Activated T-helper 1 cell treated with anti-CD3 and anti-CD28 coated beads, Interleukin-12 subunit alpha, Interleukin-12 subunit beta, Interleukin-2, Interleukin-4 antibody, amounts not matched to agents 30 ng/mL and 10 ng/mL and 1 ng/mL, durations not matched to agents 14 hours and 24 hours and 36 hours (primary cell): ENCODE results near the gene TGM3. TPM values are rescaled to one million over a fixed set of nuclear protein-coding genes. Genes with fewer than 3 reads are reported as not detected.

Source experiments
- DNase-seq: peaks from one replicate; pipeline ENCODE4 v3.0.0; 2021; ENCODE audit warnings: low spot score
- H3K27ac Mint-ChIP-seq: one replicate; pipeline ENCODE4 v1.8.0; 2021; ENCODE audit warnings: mild to moderate bottlenecking, mixed read lengths
- H3K27me3 Mint-ChIP-seq: one replicate; pipeline ENCODE4 v1.8.0; 2022; ENCODE audit warnings: mild to moderate bottlenecking, moderate library complexity, mixed read lengths; ENCODE audit not compliant: insufficient read depth
- H3K36me3 Mint-ChIP-seq: one replicate; pipeline ENCODE4 v1.8.0; 2021; ENCODE audit warnings: low read depth, mixed read lengths
- H3K4me1 Mint-ChIP-seq: one replicate; pipeline ENCODE4 v1.8.0; 2021; ENCODE audit warnings: low read depth, mixed read lengths
- H3K4me3 Mint-ChIP-seq: one replicate; pipeline ENCODE4 v1.8.0; 2021; ENCODE audit warnings: mild to moderate bottlenecking, moderate library complexity, mixed read lengths
- H3K9me3 Mint-ChIP-seq: one replicate; pipeline ENCODE4 v1.8.0; 2021; ENCODE audit warnings: mixed read lengths
- intact Hi-C: fragments of 100-400 bp; cut with micrococcal nuclease; formaldehyde crosslinking; loops from one replicate; pipeline ENCODE4 v1.15.1; 2024
- total RNA-seq: library from RNA; stranded (reverse); gene quantifications from 2 replicates; pipeline ENCODE4 v1.2.3, GENCODE V29; 2022

The TGM3 gene
- total RNA-seq, 1 donor from 2014 or later = not detected

DNA sequence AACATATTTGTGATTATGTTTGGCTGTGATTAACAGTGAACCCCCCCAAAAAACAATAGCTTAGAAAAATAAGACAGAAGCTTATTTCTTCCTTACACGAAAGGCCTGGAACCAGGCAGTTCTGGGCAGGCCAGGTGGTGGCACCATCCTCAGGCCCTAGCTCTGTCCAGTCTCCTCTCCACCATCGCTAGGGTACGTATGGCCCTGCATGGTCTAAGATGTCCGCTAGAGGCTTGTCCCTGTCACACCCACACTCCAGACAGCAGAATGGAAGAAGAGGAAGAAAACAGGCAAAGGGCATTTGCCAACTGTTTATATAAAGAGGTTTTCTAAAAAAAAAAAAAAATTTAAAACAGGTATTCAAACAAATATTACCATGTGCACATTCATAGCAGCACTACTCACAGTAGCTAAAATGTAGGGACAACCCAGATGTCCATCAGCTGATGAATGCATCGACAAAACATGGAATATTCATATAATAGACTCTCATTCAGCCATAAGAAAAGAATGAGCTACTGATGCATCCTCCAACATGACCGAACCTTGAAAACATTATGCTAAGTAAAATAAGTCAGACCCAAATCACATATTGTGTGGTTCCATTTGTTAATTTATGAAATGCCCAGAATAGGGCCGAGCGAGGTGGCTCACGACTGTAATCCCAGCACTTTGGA, 6.7 kb downstream of the TGM3 start:
- H3K27me3 Mint-ChIP-seq = peaks cover 2% of the 10 kb centered on the region
- no peak for DNase-seq
- no peak overlapping the region for H3K4me3 Mint-ChIP-seq
- peaks cover 7% of the 10 kb centered on the region for H3K4me1 Mint-ChIP-seq
- no peaks in the 10 kb centered on the region for H3K36me3 Mint-ChIP-seq
- intact Hi-C loops = no loop called here
- no peaks in the 10 kb centered on the region for H3K9me3 Mint-ChIP-seq
- no peak overlapping the region for H3K27ac Mint-ChIP-seq

DNA sequence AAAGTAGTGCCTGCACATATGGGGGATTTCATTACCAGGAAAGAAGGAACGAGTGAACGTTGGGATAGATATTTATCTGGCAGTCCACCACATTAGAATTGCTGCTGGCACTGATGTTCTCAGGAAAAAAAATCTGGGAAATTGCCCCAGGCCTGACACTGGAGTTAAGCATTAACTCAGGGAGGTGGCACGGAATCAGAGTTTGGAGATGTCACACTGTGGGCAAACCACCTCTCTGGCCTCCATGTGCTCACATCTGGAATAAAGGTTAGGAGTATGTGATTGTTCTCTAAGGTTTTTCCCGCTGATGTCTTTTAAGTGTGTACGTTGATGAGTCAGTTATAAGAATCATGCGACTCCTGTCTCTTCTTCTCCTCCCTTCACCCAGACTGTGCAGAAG, 7.9 kb downstream of the TGM3 start:
- no peaks in the 10 kb centered on the region for H3K9me3 Mint-ChIP-seq
- no peaks in the 10 kb centered on the region for H3K36me3 Mint-ChIP-seq
- intact Hi-C loops = no loop called here
- no peak overlapping the region for H3K4me3 Mint-ChIP-seq
- no peak for DNase-seq
- H3K27me3 Mint-ChIP-seq = peaks cover 2% of the 10 kb centered on the region
- H3K4me1 Mint-ChIP-seq = peaks cover 7% of the 10 kb centered on the region
- no peak overlapping the region for H3K27ac Mint-ChIP-seq

GRCh38 chr20:2304180-2304579, 8.4 kb downstream of the TGM3 start:
- intact Hi-C loops = no loop called here
- Mint-ChIP-seq H3K27me3 (peaks cover 2% of the 10 kb centered on the region), H3K27ac (no peak overlapping the region), H3K36me3 (no peaks in the 10 kb centered on the region), H3K9me3 (no peaks in the 10 kb centered on the region), H3K4me1 (peaks cover 7% of the 10 kb centered on the region), H3K4me3 (no peak overlapping the region)
- no peak for DNase-seq

DNA sequence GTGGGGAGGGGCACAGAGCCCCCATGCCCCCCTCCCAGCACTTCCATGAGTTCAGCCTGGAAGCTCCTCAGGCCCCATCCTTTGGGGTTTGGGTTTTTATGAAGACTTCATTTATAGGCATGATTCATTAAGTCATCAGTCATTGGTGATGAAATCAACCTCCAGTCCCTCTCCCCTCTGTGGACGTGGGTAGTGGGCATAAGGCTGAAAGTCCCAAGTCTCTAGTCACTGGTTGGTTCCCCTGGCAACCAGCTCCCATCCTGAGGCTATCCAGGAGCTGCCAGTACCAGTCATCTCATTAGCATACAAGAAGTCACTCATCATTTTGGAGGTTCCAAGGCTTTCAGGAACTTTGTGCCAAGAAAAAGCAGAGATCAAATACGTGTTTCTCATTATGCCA, 9.2 kb downstream of the TGM3 start:
- peaks cover 2% of the 10 kb centered on the region for H3K27me3 Mint-ChIP-seq
- H3K27ac Mint-ChIP-seq = no peak overlapping the region
- H3K36me3 Mint-ChIP-seq = no peaks in the 10 kb centered on the region
- DNase-seq = no peak
- H3K9me3 Mint-ChIP-seq = no peaks in the 10 kb centered on the region
- H3K4me1 Mint-ChIP-seq = peaks cover 7% of the 10 kb centered on the region
- H3K4me3 Mint-ChIP-seq = no peak overlapping the region
- intact Hi-C loops = no loop called here

DNA sequence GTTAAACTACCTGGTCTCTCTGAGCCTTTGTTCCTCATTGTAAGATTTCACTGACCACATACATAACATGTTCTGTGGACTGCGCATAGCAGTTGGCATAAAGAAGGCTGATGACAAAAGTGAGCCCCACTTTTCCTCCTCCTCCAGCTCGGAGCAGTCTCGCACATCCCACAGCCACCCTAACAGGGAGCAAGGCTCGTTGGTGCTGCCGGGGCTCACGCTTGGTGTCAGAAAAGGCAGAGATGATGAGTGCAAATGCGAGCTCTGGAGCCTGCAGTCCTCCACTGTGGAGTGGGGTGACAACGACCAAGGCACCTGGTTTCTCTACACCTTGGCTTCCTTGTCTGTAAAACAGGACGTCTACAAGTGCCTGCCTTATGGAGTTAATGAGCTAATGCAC, 9.7 kb downstream of the TGM3 start:
- H3K4me3 Mint-ChIP-seq = no peak overlapping the region
- no peak overlapping the region for H3K27ac Mint-ChIP-seq
- H3K9me3 Mint-ChIP-seq = no peaks in the 10 kb centered on the region
- H3K4me1 Mint-ChIP-seq = peaks cover 7% of the 10 kb centered on the region
- H3K27me3 Mint-ChIP-seq = peaks cover 2% of the 10 kb centered on the region
- no peaks in the 10 kb centered on the region for H3K36me3 Mint-ChIP-seq
- no peak for DNase-seq
- intact Hi-C loops = no loop called here

GRCh38 chr20:2305946-2306345, 10.1 kb downstream of the TGM3 start:
- no peaks in the 10 kb centered on the region for H3K36me3 Mint-ChIP-seq
- H3K4me1 Mint-ChIP-seq = peaks cover 4% of the 10 kb centered on the region
- no peak overlapping the region for H3K4me3 Mint-ChIP-seq
- H3K9me3 Mint-ChIP-seq = no peaks in the 10 kb centered on the region
- intact Hi-C loops = no loop called here
- no peak for DNase-seq
- no peak overlapping the region for H3K27ac Mint-ChIP-seq
- peaks cover 2% of the 10 kb centered on the region for H3K27me3 Mint-ChIP-seq

DNA sequence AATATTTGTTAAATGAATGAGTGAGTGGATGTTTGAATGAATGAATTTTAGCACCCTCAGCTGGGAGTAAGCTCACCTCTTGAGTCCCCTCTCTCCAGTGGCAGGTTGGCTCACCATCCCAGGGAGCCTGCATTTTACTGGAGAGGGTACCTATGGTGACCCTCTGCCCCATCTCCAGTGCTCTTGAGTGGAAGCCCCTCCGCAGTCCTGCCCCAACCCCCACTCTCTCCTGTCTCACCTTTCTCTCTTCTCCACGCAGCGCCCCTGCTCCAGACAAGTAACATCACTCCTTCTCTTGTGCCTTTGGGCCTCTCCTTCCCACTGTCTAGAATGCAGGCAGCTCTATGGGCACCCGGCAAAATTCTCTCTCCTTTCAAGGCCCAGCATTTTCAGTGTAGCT, 11.3 kb downstream of the TGM3 start:
- DNase-seq = no peak
- Mint-ChIP-seq H3K9me3 (no peaks in the 10 kb centered on the region), H3K36me3 (no peaks in the 10 kb centered on the region), H3K27ac (no peak overlapping the region), H3K4me3 (no peak overlapping the region), H3K4me1 (no peaks in the 10 kb centered on the region), H3K27me3 (peaks cover 2% of the 10 kb centered on the region)
- intact Hi-C loops = no loop called here

DNA sequence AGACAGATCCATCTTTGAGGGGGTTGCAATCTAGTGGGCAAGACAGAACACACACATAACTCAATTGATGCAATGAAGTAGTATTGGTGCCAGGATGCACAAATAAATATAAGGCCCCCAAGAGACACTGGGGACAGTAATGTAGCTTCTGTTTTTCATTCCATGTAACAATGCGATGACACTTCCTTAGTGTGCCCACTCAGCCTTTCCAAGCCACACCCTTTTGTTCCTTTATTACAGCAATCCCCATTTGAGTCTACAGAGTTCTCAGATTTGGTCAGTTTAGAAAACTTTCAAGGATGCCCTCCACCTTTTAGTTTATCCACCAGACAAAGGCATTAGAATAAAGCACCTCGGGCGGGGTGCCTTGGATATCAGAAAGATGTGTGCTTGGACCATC, 15.5 kb downstream of the TGM3 start:
- H3K4me3 Mint-ChIP-seq = no peak overlapping the region
- no peak overlapping the region for H3K27ac Mint-ChIP-seq
- H3K27me3 Mint-ChIP-seq = peaks cover 2% of the 10 kb centered on the region
- no peaks in the 10 kb centered on the region for H3K36me3 Mint-ChIP-seq
- intact Hi-C loops = no loop called here
- no peak for DNase-seq
- no peaks in the 10 kb centered on the region for H3K9me3 Mint-ChIP-seq
- no peaks in the 10 kb centered on the region for H3K4me1 Mint-ChIP-seq

- Mint-ChIP-seq H3K9me3 (no peaks in the 10 kb centered on the region), H3K4me3 (no peak overlapping the region), H3K36me3 (no peaks in the 10 kb centered on the region), H3K27me3 (no peaks in the 10 kb centered on the region), H3K27ac (no peak overlapping the region), H3K4me1 (no peaks in the 10 kb centered on the region)
- no peak for DNase-seq
- intact Hi-C loops = no loop called here
Observed at GRCh38 chr20:2312876-2313275, 17.1 kb downstream of the TGM3 start.

GRCh38 chr20:2313316-2313715, 17.5 kb downstream of the TGM3 start:
- H3K27ac Mint-ChIP-seq = no peak overlapping the region
- no peak overlapping the region for H3K4me3 Mint-ChIP-seq
- no peaks in the 10 kb centered on the region for H3K4me1 Mint-ChIP-seq
- no peaks in the 10 kb centered on the region for H3K27me3 Mint-ChIP-seq
- no peaks in the 10 kb centered on the region for H3K36me3 Mint-ChIP-seq
- DNase-seq = no peak
- no peaks in the 10 kb centered on the region for H3K9me3 Mint-ChIP-seq
- intact Hi-C loops = no loop called here

- Mint-ChIP-seq H3K36me3 (no peaks in the 10 kb centered on the region), H3K4me3 (no peak overlapping the region), H3K4me1 (no peaks in the 10 kb centered on the region), H3K27ac (no peak overlapping the region), H3K9me3 (no peaks in the 10 kb centered on the region), H3K27me3 (peaks cover 2% of the 10 kb centered on the region)
- no peak for DNase-seq
- intact Hi-C loops = no loop called here
Observed at GRCh38 chr20:2314759-2315439, 19.1 kb downstream of the TGM3 start.

- H3K4me3 Mint-ChIP-seq = no peak overlapping the region
- H3K27ac Mint-ChIP-seq = no peak overlapping the region
- intact Hi-C loops = no loop called here
- H3K9me3 Mint-ChIP-seq = no peaks in the 10 kb centered on the region
- no peaks in the 10 kb centered on the region for H3K36me3 Mint-ChIP-seq
- no peaks in the 10 kb centered on the region for H3K4me1 Mint-ChIP-seq
- DNase-seq = no peak
- H3K27me3 Mint-ChIP-seq = peaks cover 2% of the 10 kb centered on the region
Observed at GRCh38 chr20:2315440-2315778, 19.6 kb downstream of the TGM3 start.

- Mint-ChIP-seq H3K36me3 (no peaks in the 10 kb centered on the region), H3K4me3 (no peak overlapping the region), H3K9me3 (no peaks in the 10 kb centered on the region), H3K4me1 (no peaks in the 10 kb centered on the region), H3K27me3 (peaks cover 2% of the 10 kb centered on the region), H3K27ac (no peak overlapping the region)
- no peak for DNase-seq
- intact Hi-C loops = no loop called here
Observed at GRCh38 chr20:2316847-2317495, 21.2 kb downstream of the TGM3 start.
